Urothelium cell line (cell line): ENCODE results near the gene CALHM1.
"Not testable (repeated sequence)": the region's sequence is repeated elsewhere in the genome, so short reads cannot be mapped to it uniquely, and the experiment has no call there.

Experiments
- DNase-seq: peaks from one replicate; pipeline ENCODE4 v3.0.0; 2011; ENCODE audit warnings: low spot score, mixed read lengths
- FAIRE-seq: peaks from 2 replicates; lab custom pipeline; 2011; peaks lifted over from hg19 to GRCh38; lab: Jason Lieb, UNC

The CALHM1 gene

DNA sequence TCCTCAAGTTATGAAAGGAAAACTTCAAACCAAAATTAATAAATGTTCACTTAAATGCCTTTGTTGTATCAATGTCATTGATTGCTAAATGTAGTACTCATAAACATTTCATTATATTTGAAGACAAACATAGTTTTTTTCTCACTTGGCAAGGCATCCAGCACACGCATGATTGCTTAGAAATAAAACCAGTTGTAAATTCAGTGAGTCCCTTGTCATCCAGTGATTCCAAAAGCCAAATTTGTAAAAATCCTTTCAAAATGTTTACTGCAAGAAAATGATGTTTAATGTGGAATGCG is 28.7 kb upstream of the CALHM1 start:
- FAIRE-seq (no peak), DNase-seq (no peak)

DNA sequence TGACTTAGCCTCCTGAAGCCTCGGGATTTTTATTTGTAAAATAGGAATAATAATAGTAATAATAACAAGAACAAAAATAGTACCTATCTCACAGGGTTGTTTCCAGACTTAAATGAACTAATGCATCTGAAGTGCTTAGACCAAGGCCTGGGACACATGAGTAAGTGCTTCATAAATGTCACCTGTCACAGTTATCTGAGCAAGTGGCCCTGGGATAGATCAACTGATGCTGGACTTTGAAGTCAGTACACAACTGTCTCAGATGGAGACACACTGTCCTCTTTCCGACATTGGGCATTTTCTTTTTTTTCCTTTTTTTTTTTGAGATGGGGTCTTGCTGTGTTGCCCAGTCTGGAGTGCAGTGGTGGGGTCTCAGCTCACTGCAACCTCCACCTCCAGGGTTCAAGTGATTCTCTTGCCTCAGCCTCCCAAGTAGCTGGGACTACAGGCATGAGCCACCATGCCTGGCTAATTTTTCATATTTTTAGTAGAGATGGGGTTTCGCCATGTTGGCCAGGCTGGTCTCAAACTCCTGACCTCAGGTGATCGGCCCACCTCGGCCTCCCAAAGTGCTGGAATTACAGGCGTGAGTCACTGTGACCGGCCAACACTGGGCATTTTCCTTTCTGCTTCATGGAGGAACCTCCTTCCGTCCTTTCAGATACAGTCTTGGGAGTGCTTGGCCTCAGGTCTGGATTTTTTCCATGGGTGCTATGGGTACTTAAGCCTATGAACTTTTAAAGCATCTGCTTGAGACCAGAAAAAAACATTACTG is 28.1 kb upstream of the CALHM1 start:
- not testable (repeated sequence) for FAIRE-seq, DNase-seq

DNA sequence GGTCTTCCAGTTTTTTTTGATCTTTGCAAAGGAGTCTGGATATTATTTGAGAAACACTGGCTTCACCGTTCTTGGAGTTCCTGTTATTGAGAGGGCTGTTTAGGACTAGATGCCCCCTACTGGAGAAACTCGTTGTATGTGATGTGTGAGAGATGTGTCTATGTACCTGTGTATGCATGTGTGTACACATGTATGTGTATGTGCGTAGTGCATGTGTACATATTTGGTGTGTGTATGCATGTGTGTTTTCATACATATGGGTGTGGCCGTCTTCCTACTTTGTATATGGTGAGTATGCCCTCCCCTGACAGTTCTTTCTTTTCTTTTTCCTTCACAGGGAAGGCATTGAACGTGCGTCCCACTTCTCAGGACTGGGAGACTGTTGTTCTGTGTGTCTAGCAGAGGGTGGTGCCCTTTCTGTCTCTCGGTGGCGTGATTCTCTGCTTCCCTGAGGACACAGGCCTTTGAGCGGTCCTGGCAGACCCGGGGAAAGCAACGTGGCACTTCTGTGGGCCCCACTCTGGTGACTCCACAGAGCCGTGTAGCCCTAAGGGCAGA is 23.4 kb upstream of the CALHM1 start:
- FAIRE-seq (peak; percentile 88), DNase-seq (peak; percentile 62)

DNA sequence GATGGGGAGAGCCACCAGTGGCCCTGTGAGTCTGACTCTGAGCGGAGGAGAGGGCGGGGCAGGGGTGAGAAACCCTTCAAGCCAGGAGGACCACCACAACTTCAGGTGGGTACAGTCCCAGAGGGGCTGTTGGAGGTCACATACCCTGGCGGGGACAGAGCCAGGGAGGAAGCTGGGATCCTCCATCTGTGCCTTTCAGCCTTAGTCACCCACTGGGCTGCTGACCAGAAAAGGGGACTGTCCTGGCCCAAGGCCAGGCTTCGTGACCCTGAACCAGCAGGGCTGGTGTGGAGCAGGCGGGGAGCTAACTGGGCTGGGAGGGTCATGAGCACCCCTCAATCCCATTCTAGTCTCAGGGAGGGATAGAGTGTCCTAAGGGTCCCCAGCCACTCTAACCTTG is 21.8 kb upstream of the CALHM1 start:
- no peak for DNase-seq
- no peak for FAIRE-seq

DNA sequence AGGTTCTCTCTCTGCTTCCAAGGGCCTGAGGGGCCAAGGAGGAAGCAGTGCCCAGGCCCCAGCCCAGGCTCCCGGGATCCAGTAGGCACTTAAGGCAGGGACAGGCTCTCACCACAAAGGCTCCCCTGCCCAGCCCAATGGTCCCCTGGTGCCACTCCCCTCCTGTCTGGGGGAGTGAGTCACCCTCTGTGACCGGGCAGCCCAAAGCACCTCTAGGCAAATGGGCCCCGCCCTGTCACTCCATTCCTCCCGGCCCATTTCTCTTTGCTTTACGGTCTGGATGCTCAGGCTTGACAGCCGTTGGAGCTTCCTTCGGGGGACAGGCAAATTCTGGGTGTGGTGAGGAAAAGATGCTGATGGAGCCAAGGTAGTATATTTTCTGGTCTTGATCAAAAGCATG is 20.4 kb upstream of the CALHM1 start, which contains the start of gene CALHM3:
Gene CALHM3, minus strand, starts transcription at position 106 of the 400 bp plus-strand sequence. CDS start 208 bp downstream, outside the sequence.
- DNase-seq, result peak; percentile 82
- no peak for FAIRE-seq

DNA sequence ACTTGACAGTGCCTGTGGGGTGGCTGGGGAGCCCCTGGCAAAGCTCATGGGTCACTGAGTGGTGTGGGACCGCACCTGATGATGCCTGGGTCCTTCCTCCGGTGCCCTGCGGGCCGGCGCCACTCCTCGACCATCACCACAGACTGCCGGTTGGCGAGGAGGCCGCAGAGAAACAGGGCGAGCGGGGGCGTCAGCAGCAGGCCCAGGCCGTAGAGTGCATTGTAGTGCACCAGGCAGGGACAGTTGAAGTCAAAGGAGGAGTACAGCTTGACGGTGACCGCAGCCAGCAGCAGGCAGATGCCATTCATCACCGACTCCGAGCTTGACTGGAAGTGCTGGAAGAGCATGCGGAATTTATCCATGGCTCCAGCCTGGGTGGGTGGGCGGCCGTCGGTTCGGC is 20.0 kb upstream of the CALHM1 start:
- DNase-seq (no peak), FAIRE-seq (peak; percentile 23)

DNA sequence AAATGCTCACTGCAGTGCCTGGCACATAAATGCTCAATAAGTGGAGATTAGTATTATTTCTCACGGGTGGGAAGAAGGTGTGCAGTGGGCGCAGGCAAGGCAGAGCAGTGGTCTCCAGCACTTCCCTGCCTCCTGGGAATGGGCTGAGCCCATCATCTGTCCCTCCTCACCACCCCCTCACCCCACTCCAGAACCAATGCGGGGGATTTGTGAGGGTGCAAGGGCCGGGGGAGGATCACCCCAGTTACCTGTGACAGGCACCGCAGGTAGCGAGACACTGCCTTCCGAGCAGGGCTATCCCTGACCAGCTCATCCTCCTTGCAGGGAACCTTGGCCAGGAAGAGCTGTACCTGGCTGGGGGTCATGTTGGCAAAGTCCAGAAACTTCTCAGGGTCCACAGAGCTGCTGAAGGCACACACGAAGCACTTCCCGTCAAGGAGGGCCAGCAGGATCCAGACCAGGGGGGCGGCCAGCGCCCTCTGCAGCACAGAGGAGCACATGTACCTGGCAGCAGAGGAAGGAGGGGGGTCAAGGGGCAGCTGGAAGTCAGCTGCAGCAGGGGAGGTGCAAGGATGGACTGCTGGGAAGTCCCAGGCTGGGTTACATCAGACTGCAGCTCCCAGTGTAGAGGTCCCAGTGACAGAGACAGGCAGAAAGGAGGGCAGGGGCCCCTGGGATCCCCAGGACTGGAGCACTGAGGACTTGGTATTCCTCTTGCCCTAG is 17.5 kb upstream of the CALHM1 start:
- FAIRE-seq (no peak), DNase-seq (no peak)

DNA sequence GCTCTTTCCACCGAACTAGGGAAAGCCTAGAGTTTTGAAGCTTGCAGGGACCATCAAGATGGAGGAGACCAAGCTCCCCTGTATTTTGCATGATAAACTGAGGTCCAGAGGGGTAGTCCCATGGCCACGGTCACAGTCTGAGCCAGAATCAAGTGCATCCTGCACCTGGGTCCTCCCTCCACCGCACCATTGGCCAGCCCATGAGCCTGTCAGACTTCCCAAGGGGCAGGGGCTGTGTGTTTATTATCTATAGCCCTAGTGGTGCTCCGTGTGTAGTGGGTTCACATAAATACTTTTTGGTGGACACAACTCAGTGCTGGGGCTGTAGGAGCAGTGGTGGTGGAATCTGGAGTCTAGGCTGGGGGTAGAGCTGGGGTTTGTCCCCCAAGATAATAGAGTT is 16.7 kb upstream of the CALHM1 start:
- no peak for FAIRE-seq
- no peak for DNase-seq

DNA sequence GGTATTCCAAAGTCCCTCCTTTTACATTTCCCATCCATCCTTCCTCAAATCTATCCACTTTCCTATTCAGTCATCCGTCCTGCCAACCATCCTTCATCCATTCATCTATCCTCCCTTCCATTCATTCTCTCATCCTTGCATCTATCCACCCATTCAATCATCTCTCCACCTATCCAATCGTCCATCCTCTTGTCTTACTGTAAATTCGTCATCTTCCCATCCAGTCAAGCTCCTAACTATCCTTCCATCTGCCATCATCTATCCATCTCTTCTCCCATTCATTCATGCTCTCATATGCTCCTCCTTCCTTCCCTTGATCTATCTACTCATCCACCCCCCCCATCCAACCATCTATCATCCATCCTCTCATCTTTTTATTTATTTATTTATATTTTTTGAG is 15.4 kb upstream of the CALHM1 start:
- no peak for FAIRE-seq
- DNase-seq, result no peak

DNA sequence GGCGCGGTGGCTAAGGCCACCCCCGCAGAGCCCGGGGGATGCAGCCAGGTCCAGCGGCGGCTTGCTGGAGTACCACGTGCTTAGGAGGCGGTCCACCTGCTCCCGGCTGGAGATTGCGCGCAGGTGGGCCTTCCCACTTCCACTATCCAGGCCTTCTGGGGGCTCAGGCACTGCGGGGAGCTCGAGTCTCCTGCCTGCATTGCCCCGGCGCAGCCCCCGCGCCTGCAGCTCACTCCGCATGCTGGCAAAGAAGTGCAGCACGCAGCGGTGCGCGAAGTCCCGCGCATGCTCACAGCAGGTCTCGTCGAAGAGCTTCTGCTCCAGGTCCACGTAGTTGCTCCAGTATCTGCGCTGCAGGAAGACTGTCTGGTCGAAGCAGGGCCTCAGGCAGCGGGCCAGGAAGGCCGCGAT is 14.6 kb upstream of the CALHM1 start:
- no peak for DNase-seq

DNA sequence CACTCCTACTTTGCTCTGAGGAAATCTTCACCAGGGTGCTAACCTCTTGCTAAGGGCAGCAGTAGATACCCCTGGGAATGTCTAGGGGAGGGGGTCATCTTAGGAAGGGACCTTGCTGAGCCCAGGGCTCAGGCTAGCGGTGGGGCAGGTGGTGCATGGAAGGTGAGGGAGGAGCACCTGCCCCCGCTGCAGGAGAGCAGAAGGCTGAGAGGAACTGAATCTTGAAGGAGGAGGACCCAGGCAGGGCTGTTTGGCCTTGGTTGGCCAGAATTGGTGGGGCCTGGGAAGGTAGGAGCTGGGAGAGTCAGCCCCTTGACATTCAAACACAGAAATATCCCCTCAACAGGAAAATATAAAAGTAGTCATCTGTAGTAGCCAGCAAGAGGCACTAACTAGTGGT is 13.3 kb upstream of the CALHM1 start:
- DNase-seq (no peak), FAIRE-seq (no peak)

More for the DNA sequence above, 14.6 kb upstream of the CALHM1 start:
- no peak for FAIRE-seq

DNA sequence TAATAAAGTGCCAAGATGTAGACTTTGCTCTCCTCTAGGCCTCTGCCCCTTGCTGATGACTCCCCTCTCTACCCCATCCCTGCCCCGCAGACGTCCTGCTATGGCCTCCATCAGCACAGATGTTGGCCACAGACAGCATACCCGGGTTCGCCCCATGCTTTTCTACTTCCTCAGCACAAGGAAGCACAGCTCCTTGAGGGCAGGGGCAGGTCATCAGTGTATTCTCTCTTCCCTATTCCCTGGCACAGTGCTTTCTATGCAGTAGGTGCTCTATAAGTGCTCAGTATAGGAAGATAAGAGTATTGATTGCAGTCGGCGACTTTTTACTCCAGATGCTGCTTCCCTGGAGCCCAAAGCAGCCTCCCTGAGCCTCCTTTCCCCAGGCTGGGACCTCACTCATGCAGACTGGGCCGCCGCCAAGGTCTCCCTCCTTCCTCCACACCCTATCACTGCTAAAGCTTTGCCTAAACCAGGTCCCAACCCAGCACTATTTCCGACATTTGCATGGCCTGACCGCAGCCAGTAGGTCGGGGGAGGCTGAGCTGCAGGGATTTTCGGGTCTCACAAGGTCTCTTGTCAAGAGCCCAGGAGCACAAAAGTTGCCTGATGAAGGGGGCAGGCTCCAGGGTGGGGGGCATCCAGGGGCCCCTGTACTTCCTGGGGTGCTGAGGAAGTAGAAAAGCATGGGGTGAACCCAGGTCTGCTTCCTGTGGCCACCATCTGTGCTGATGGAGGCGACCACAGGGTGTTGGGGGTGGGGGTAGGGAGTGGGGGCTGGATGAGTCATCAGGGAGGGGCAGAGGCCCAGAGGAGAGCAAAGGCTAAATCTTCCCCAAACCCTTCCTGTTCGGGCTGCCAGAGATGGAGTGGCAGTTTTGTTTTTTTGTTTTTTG is 12.3 kb upstream of the CALHM1 start:
- peak; percentile 20 for FAIRE-seq
- peak; percentile 87 for DNase-seq

DNA sequence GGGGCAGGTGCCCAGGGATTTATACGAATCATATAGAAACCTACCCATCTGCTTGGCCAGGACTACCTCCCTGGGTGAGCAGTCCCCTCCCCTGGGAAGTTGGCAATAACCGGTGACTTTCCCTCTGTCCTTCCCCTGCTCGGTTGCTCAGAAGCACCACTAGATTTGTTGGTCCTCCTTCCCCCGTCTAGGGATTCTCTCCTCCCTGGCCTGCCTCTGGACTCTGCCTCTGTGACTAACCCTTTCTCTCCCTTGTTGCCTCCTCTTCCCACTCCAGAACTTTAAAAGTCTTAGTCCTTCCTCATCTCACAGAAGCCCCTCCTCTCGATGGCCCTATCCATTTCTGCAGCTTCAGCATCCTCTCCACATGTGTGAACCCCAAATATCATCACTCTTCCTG is 10.5 kb upstream of the CALHM1 start:
- FAIRE-seq, result no peak
- no peak for DNase-seq

DNA sequence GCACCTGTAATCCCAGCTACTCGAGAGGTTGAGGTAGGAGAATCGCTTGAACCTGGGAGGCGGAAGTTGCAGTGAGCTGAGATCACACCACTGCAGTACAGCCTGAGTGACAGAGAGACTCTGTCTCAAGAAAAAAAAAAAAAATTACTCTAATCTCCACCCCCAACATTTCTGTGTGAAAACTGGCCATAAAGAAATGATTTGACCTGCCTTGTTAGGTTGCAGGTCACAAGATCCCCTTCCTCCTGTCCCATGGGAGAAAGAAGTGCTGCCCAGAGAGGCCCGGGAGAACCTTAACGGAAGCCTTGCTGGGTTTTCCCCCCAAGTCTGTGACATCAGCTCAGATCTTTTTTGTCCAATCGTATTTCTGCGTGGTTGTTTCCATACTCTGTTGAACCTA is 8.7 kb upstream of the CALHM1 start:
- FAIRE-seq (no peak), DNase-seq (no peak)

DNA sequence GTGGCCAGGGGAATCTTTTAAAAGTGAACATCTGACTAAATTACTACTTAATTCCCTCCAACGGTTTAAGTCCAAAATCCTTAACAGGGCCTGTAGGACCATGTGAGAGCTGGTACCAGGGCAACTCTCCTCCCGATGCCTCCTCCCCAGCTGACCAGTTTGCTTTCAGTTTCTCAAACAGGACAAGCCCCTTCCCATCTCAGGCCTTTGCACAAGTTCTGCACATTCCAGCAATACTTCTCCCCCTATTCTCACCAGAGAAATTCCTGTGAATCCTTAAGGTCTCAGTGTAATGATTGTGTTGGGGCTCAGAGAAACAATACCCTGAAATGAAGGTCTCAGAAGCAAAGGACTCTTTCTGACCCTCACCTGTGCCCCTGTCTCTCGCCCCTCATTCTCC is 8.0 kb upstream of the CALHM1 start:
- no peak for FAIRE-seq
- no peak for DNase-seq

DNA sequence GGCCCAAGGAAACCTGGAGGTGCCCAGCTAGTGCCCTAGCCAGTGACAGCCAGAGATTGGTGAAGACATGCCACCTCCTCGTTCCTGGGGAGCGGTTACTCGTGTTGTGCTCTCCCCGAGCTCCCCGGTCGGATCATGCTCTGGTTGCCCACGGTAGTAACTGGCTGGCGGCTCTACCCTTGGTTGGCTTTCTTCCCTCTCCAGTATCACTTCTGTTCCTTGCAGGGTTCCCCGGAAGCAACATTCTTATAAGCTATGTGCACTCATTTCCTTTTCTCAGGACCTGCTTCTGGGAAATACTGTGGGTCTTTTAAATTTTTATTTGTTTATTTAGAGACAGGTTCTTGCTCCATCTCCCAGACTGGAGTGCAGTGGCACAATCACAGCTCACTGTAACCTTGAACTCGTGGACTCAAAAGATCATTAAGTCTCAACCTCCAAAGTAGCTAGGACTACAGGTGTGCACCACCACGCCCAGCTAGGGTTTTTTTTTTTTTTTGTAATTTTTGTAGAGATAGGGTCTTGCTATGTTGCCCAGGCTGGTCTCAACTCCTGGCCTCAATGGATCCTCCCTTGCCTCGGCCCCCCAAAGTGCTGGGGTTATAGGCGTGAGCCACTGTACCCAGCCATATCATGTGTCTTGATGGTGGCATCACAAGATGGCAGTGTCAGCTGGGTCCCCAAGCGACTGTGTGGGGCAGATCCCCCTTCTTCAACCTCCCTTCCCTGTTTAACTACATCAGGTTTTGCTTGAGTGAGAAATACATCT is 6.9 kb upstream of the CALHM1 start:
- DNase-seq (no peak), FAIRE-seq (no peak)

DNA sequence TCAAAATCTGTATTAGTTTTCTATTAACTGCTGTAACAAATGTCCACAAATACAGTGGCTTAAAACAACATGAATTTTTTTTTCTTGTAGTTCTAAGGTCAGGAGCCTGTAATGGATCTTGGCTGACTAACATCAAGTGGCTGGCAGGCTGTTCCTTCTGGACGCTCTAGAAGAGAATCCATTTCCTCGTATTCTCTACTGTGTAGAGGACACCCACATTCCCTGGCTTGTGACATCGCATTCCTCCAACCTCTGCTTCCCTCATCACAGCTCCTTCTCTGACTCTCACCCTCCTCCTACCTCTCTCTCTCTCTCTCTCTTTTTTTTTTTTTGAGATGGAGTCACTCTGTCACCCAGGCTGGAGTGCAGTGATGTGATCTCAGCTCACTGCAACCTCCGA is 4.8 kb upstream of the CALHM1 start:
- FAIRE-seq, result no peak
- DNase-seq, result no peak

DNA sequence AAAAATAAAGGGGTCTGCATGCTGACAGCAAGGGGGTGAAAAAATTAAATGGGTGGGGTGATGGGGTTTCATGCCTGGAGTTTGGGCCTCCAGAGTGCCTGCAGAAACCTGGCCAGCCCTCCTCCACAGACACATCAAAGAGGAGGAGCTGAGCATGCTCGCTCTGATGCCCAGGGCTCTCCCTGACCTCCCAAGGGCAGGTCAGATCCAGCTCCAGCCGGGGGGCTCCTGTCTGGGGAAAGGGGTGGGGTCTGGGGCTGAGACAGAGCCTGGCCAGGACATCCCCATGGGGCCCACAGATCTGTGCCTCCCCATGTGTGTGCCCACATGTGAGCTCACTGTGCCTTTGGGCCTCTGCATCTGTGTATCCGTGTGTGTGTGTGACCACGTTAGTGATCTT is 915 bp upstream of the CALHM1 start:
- FAIRE-seq (no peak), DNase-seq (no peak)

DNA sequence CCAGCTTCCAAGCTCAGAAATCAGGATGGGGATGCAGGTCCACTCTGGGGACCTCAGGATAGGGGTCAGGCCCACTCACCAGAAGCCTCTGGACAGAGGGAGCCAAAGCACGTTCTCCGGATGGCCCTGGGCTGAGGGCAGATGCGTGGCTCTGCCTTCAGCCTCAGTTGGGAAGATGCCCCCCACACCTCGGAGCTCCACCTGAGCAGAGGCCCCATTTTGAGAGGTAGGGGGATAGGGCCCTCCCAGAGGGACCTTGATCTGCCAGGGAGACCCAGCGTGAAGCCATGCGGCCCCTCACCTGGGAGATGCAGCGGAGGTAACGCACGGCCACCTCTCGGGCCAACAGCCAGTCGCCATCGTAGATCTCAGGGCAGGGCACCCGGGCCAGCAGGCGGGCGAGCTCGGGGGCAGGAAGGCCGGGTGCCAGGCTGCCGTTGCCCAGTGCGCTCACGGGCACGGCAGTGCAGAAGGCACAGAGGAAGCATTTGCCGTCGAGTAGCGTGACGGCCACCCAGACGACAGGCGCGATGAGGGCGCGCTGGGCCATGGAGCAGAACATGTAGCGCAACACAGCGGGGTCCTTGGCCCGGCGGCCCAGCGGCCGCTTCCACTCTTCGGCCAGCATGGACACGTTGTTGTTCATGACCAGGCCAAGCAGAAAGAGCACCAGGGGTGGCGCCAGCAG is 660 bp downstream of the CALHM1 start:
- FAIRE-seq, result no peak
- no peak for DNase-seq

DNA sequence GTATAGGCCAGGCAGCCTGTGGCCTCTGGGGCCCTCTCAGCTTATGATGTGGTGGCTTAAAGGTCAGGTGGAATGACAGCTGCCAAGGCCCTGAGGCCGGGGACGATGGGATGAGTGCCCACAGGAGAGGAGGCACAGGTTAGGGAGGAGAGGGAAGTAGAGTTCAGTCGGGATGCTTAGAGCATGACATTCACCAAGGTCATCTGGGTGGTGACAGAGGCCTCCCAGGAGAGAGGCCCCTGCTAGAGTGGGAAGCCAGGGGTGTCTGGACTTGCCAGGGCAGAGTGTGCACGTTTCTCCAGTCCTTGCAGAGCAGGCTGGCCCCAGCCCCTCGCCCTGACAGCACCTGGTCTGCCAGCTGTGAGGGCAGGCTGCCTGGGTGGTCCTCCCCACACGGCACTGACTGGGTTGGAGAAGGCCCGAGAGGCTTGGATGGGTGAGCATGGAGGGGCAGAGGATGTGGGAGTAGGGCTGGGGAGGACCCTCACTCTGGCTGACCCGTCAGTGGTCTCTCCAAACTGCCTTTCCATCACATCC is 1.5 kb downstream of the CALHM1 start:
- no peak for DNase-seq
- no peak for FAIRE-seq
